ENCODE results near the gene ZSCAN23. TPM values are rescaled to one million over a fixed set of nuclear protein-coding genes. Genes with fewer than 3 reads are reported as not detected.

The ZSCAN23 gene
- total RNA-seq, 1 experiment from 2014 or later: 2.9 TPM

- H4K8ac ChIP-seq (replicated peaks; ENCODE audit: insufficient read length, low read depth, low read length): no peak overlapping the region
- DNase-seq: peak; percentile 92
- no peaks in the 10 kb centered on the region for H3K27me3 ChIP-seq (ENCODE audit: insufficient read depth, low read length)
- H2BK5ac ChIP-seq (ENCODE audit: insufficient read length, low read length): no peak overlapping the region
- H4K5ac ChIP-seq (ENCODE audit: insufficient read length, low read depth, low read length): no peak overlapping the region
- H3T11ph ChIP-seq (ENCODE audit: low read length): no peak overlapping the region
- Mint-ChIP-seq H3K4me1 (peaks cover 9 to 13% of the 10 kb centered on the region in 2 experiments), H3K9me3 (no peaks in the 10 kb centered on the region), H3K27me3 (ENCODE audit: low read depth) (no peaks in the 10 kb centered on the region; the same call in 1 of the 2 replicates), H3K36me3 (ENCODE audit: insufficient read depth in 1 of 3, low read depth in 3 of 3) (no peaks in the 10 kb centered on the region), H3K27ac (peak overlapping the region; percentile 93 to 95 (median 95)), H3K4me3 (peak overlapping the region; percentile 86 to 92)
- WGBS (ENCODE audit: extremely low coverage, insufficient read length, low lambda C conversion rate): no CpG with 5 or more reads among the region's 40 CpGs
- H3K56ac ChIP-seq (ENCODE audit: insufficient read length, low read depth, low read length): no peak overlapping the region
- no peak overlapping the region for H2BK20ac ChIP-seq (ENCODE audit: low read depth, low read length, poor library complexity, severe bottlenecking)
- H3K4ac ChIP-seq (ENCODE audit: low read depth, low read length): no peak overlapping the region; the same call in 1 of the 2 replicates
- no peak overlapping the region for H2BK15ac ChIP-seq (ENCODE audit: low read depth, low read length)
- no peak overlapping the region for H3K27ac ChIP-seq (ENCODE audit: insufficient read length, low read depth, low read length)
- no peak overlapping the region for H4K91ac ChIP-seq (ENCODE audit: insufficient read length, low read depth, low read length)
- peak overlapping the region; percentile 78 for H3K18ac ChIP-seq (ENCODE audit: insufficient read length, low read depth, low read length)
- TF ChIP-seq CTCF (conservative IDR thresholded peaks at IDR 0.05): no peak
- H3K4me2 ChIP-seq (ENCODE audit: insufficient read depth, insufficient read length, low read length): peak overlapping the region; percentile 96
- H2BK12ac ChIP-seq (ENCODE audit: insufficient read length, low read depth, low read length): no peak overlapping the region
- H3K23ac ChIP-seq (ENCODE audit: insufficient read length, low read depth, low read length): no peak overlapping the region
- no peak overlapping the region for H2AK5ac ChIP-seq (ENCODE audit: insufficient read length, low read length)
- no peaks in the 10 kb centered on the region for H3K79me1 ChIP-seq (ENCODE audit: insufficient read depth, low read depth, low read length, poor library complexity, severe bottlenecking)
- H3K79me2 ChIP-seq (ENCODE audit: insufficient read depth, low read length): no peaks in the 10 kb centered on the region
- no peaks in the 10 kb centered on the region for H3K4me1 ChIP-seq (ENCODE audit: insufficient read depth, low read length)
- no peaks in the 10 kb centered on the region for H4K20me1 ChIP-seq (ENCODE audit: control insufficient read depth, insufficient read depth, insufficient read length)
- peak overlapping the region; percentile 87 for H2BK120ac ChIP-seq (ENCODE audit: low read depth, low read length, poor library complexity, severe bottlenecking)
- H3K9me3 ChIP-seq (ENCODE audit: control insufficient read depth, low read depth, low read length): no peaks in the 10 kb centered on the region
- peaks cover 12% of the 10 kb centered on the region for H3K23me2 ChIP-seq (ENCODE audit: insufficient read length, low read depth, low read length, poor library complexity, severe bottlenecking)
- peak overlapping the region; percentile 81 for H2AFZ ChIP-seq (ENCODE audit: low read length)
- H3K14ac ChIP-seq (ENCODE audit: insufficient read depth, low read length): peak overlapping the region; percentile 87
- H3K9ac ChIP-seq (ENCODE audit: extremely low read depth, insufficient read length, low read length): peak overlapping the region; percentile 83
Measured at GRCh38 chr6:28489366-28490204, 46.3 kb upstream of the ZSCAN23 start.

Measured in H9 (cell line).